Vagina (tissue), 2 donors: Measurements from ENCODE around the gene KANK4. TPM values are rescaled to one million over a fixed set of nuclear protein-coding genes. Genes with fewer than 3 reads are reported as not detected.

Experiments used
- DNase-seq, 2 donors: peaks; one replicate each; pipeline ENCODE4 v3.0.0-alpha.2; 2017; ENCODE audit errors: extremely low spot score in 2 of 2
- H3K27ac ChIP-seq: fragments of 200-600 bp; sonication (generic); one replicate; pipeline ENCODE4 v1.5.1; 2019
- H3K27me3 ChIP-seq: fragments of 200-600 bp; sonication (generic); one replicate; pipeline ENCODE4 v1.5.1; 2019
- H3K36me3 ChIP-seq, 2 donors: fragments of 200-600 bp; sonication (generic); one replicate each; pipeline ENCODE4 v1.5.1; 2017 to 2019
- H3K4me1 ChIP-seq: fragments of 200-600 bp; sonication (generic); one replicate; pipeline ENCODE4 v1.5.1; 2019
- H3K4me3 ChIP-seq, 2 donors: fragments of 200-600 bp; sonication (generic); 1 replicate in 1 of 2; 2 replicates in 1 of 2; pipeline ENCODE4 v1.5.1; 2016 to 2019
- H3K9me3 ChIP-seq: fragments of 200-600 bp; sonication (generic); one replicate; pipeline ENCODE4 v1.5.1; 2019
- POLR2A ChIP-seq, 2 donors: fragments of 450-650 bp; IDR thresholded peaks; one replicate each; pipeline ENCODE4 v1.6.1; 2017; ENCODE audit warnings: antibody characterized with exemption in 2 of 2, mild to moderate bottlenecking in 2 of 2, moderate library complexity in 2 of 2
- POLR2AphosphoS5 ChIP-seq, 2 donors: sonication (generic); formaldehyde crosslinking; IDR thresholded peaks; one replicate each; pipeline ENCODE4 v1.9.0; 2017; ENCODE audit warnings: antibody characterized with exemption in 2 of 2, mild to moderate bottlenecking in 2 of 2, low read depth in 1 of 2; ENCODE audit not compliant: insufficient read depth in 1 of 2
- intact Hi-C: fragments of 100-400 bp; cut with DNase I; formaldehyde crosslinking; loops from one replicate; pipeline ENCODE4 v1.15.1; 2023
- total RNA-seq: library from RNA; depleted of rRNA; stranded (reverse); fragments of >200 nt; gene quantifications from one replicate; pipeline ENCODE4 v1.2.3, GENCODE V29; 2016
- TF ChIP-seq, protein P1 (sequence below), 3 experiments: fragments of 450-650 bp in 2 of 3; fragments of 200-600 bp in 1 of 3; sonication (generic) in 1 of 3; IDR thresholded peaks; one replicate each; pipeline ENCODE4 v1.5.1; 2017 to 2019; ENCODE audit warnings: antibody characterized with exemption in 3 of 3, mild to moderate bottlenecking in 2 of 3, moderate library complexity in 2 of 3

The KANK4 gene
- total RNA-seq, 1 donor from 2014 or later, result 1.2 TPM

DNA sequence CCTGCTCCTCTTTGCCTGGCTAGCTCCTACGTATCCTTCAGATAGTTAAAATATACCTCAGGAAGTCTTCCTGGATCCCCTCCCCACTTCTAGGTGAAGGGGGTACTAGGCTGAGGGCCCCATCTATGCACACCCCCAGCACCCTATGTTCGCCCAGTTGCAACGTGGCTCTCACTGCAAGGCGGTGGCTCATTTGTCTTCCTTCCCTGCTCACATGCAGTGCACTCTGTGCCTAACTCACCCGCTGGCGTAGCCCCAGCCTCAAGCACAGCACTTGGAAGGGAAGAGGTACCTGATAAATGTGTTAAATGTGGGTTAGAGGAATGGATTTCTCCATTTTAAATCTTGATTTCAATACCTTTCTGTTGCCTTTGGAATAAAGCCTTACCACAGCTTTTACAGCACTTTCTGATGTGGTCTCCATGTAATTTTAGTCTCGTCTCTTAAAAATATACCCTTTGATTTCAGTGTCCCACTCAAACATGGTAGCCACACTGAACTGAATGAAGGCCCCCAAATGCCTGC lies 85.2 kb downstream of the KANK4 start:
- Histone ChIP-seq H3K4me1 (no peaks in the 10 kb centered on the region), H3K9me3 (no peaks in the 10 kb centered on the region), H3K36me3 (no peaks in the 10 kb centered on the region), H3K27ac (no peak overlapping the region), H3K27me3 (no peaks in the 10 kb centered on the region), H3K4me3 (no peak overlapping the region)
- no peak for TF ChIP-seq POLR2AphosphoS5 (IDR thresholded peaks at IDR 0.05; ENCODE audit: insufficient read depth in 1 of 2, low read depth in 1 of 2)
- TF ChIP-seq, protein P1, sequence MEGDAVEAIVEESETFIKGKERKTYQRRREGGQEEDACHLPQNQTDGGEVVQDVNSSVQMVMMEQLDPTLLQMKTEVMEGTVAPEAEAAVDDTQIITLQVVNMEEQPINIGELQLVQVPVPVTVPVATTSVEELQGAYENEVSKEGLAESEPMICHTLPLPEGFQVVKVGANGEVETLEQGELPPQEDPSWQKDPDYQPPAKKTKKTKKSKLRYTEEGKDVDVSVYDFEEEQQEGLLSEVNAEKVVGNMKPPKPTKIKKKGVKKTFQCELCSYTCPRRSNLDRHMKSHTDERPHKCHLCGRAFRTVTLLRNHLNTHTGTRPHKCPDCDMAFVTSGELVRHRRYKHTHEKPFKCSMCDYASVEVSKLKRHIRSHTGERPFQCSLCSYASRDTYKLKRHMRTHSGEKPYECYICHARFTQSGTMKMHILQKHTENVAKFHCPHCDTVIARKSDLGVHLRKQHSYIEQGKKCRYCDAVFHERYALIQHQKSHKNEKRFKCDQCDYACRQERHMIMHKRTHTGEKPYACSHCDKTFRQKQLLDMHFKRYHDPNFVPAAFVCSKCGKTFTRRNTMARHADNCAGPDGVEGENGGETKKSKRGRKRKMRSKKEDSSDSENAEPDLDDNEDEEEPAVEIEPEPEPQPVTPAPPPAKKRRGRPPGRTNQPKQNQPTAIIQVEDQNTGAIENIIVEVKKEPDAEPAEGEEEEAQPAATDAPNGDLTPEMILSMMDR (IDR thresholded peaks at IDR 0.05), result no peak
- TF ChIP-seq POLR2A (IDR thresholded peaks at IDR 0.05), result no peak
- intact Hi-C loops, result no loop called here
- DNase-seq, result no peak

DNA sequence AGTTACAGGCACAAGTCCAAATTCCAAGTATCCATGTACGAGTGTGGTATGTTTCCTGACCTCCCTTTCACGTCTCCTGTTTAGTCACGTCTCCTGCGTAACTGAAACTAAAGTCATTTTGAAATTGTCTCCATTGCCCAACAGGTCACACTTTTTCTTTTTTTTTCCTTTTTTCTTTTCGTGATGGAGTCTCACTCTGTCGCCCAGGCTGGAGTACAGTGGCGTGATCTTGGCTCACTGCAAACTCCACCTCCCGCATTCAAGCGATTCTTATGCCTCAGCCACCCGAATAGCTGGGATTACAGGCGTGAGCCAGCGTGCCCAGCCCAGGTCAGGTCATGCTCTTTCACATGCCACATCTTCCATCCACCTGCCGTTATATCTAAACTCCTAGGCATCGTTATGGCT lies 86.4 kb downstream of the KANK4 start:
- Histone ChIP-seq H3K4me1 (no peaks in the 10 kb centered on the region), H3K36me3 (no peaks in the 10 kb centered on the region), H3K27ac (no peak overlapping the region), H3K27me3 (no peaks in the 10 kb centered on the region), H3K9me3 (no peaks in the 10 kb centered on the region), H3K4me3 (no peak overlapping the region)
- intact Hi-C loops, result no loop called here
- TF ChIP-seq POLR2A (IDR thresholded peaks at IDR 0.05) (no peak), POLR2AphosphoS5 (IDR thresholded peaks at IDR 0.05; ENCODE audit: insufficient read depth in 1 of 2, low read depth in 1 of 2) (no peak)
- TF ChIP-seq, protein P1 (IDR thresholded peaks at IDR 0.05), result no peak
- no peak for DNase-seq

DNA sequence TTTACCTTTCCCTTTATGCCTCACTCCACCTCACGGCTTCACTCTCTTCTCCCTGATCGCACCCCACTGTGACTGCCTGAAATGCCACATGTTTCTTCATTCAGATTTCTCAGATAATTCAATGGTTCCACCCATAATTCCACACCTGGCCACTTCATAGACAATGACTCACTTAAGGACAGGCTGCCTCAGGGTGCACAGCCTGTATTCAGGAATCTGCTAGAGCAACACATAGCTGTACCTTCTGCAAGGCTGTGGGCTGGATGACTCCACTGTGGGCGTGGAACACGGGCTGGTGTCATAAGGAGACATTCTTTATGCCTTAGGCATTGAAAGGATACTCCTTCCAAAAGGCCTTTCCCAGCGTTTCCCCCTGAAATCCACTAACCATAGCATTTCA lies 88.5 kb downstream of the KANK4 start:
- DNase-seq, result no peak
- Histone ChIP-seq H3K9me3 (no peaks in the 10 kb centered on the region), H3K4me1 (no peaks in the 10 kb centered on the region), H3K4me3 (no peak overlapping the region), H3K27ac (no peak overlapping the region), H3K36me3 (no peaks in the 10 kb centered on the region), H3K27me3 (no peaks in the 10 kb centered on the region)
- intact Hi-C loops, result no loop called here
- no peak for TF ChIP-seq POLR2A (IDR thresholded peaks at IDR 0.05)
- TF ChIP-seq, protein P1 (IDR thresholded peaks at IDR 0.05), result no peak
- TF ChIP-seq POLR2AphosphoS5 (IDR thresholded peaks at IDR 0.05; ENCODE audit: insufficient read depth in 1 of 2, low read depth in 1 of 2), result no peak

DNA sequence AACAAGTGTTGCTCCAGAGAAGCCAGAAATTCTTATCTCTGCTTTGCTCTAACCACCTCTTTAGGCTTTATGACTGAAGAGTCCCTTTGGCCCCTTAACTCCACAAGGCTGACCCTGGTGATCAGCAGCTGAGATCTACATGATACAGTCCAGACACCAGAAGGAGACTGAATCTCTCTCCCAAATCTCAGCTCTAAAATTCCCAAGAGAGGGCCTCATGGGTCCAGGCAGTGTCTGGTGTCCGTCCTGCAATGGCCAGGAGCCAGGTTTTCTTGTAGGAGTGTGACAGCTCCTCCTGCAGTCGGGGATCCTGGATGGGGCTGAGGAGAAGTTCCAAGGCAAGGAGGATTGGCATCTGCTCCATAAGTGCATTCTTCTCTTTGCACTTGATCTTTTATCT lies 89.3 kb downstream of the KANK4 start:
- Histone ChIP-seq H3K4me1 (no peaks in the 10 kb centered on the region), H3K27ac (no peak overlapping the region), H3K27me3 (no peaks in the 10 kb centered on the region), H3K9me3 (no peaks in the 10 kb centered on the region), H3K4me3 (no peak overlapping the region), H3K36me3 (no peaks in the 10 kb centered on the region)
- TF ChIP-seq, protein P1 (IDR thresholded peaks at IDR 0.05), result no peak
- no peak for TF ChIP-seq POLR2A (IDR thresholded peaks at IDR 0.05)
- no peak for TF ChIP-seq POLR2AphosphoS5 (IDR thresholded peaks at IDR 0.05; ENCODE audit: insufficient read depth in 1 of 2, low read depth in 1 of 2)
- no peak for DNase-seq
- intact Hi-C loops, result no loop called here

DNA sequence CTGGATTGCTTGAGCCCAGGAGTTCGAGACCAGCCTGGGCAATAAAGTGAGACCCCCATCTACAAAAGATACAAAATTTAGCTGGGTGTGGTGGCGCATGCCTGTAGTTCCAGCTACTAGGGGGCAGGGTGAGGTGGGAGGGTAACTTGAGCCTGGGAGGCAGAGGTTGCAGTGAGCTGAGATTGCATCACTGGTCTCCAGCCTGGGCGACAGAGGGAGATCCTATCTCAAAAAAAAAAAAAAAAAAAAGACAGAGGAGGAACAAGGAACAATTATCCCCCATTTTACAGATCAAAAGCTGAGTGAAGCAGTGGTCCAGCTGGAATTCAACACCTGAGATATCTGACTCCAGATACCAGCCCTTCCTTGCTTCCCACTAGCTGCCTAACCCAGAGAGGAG lies 89.8 kb downstream of the KANK4 start:
- Histone ChIP-seq H3K36me3 (no peaks in the 10 kb centered on the region), H3K4me3 (no peak overlapping the region), H3K4me1 (no peaks in the 10 kb centered on the region), H3K27me3 (no peaks in the 10 kb centered on the region), H3K27ac (no peak overlapping the region), H3K9me3 (no peaks in the 10 kb centered on the region)
- no peak for DNase-seq
- intact Hi-C loops, result no loop called here
- TF ChIP-seq POLR2A (IDR thresholded peaks at IDR 0.05) (no peak), POLR2AphosphoS5 (IDR thresholded peaks at IDR 0.05; ENCODE audit: insufficient read depth in 1 of 2, low read depth in 1 of 2) (no peak)
- TF ChIP-seq, protein P1 (IDR thresholded peaks at IDR 0.05), result no peak
